HL-60 (cell line): ENCODE measurements around the gene NRXN2.

Experiments
- GABPA ChIP-seq: IDR thresholded peaks from 2 replicates; pipeline ENCODE4 v1.6.1; 2012; ENCODE audit warnings: low read depth
- POLR2AphosphoS5 ChIP-seq: IDR thresholded peaks from 2 replicates; pipeline ENCODE4 v1.6.1; 2012; ENCODE audit warnings: low read depth
- SPI1 ChIP-seq: IDR thresholded peaks from 2 replicates; pipeline ENCODE4 v1.6.1; 2012; ENCODE audit warnings: low read depth, mild to moderate bottlenecking, borderline replicate concordance
- TF ChIP-seq, protein P1 (sequence below): IDR thresholded peaks from one replicate; pipeline ENCODE4 v1.5.1; 2011; ENCODE audit warnings: low read length, control low read depth, inconsistent platforms; ENCODE audit not compliant: insufficient read depth
- TF ChIP-seq, protein P2 (sequence below): IDR thresholded peaks from 2 replicates; pipeline ENCODE4 v1.6.1; 2012; ENCODE audit warnings: low read depth; ENCODE audit not compliant: insufficient replicate concordance

DNA sequence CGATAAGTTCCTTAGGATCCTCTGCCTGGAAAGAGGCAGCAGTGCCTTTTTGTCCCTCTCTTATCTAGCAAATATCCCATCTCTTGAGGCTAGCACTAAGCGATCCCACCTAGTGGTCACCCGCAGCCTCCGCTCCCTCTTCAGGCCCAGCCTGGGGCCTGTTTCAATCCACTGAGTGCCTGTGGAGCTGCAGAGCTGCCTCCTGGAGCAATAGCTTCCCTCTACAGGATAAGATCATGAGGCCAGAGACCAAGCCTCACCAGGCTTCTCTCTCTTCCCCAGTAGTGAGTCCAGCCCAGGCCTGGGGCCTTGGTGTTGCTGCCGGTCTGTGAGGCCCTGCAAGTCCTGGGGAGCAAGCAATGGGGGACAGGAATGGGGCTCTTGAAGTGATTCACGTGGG is 66.1 kb downstream of the NRXN2 start:
- TF ChIP-seq, protein P1, sequence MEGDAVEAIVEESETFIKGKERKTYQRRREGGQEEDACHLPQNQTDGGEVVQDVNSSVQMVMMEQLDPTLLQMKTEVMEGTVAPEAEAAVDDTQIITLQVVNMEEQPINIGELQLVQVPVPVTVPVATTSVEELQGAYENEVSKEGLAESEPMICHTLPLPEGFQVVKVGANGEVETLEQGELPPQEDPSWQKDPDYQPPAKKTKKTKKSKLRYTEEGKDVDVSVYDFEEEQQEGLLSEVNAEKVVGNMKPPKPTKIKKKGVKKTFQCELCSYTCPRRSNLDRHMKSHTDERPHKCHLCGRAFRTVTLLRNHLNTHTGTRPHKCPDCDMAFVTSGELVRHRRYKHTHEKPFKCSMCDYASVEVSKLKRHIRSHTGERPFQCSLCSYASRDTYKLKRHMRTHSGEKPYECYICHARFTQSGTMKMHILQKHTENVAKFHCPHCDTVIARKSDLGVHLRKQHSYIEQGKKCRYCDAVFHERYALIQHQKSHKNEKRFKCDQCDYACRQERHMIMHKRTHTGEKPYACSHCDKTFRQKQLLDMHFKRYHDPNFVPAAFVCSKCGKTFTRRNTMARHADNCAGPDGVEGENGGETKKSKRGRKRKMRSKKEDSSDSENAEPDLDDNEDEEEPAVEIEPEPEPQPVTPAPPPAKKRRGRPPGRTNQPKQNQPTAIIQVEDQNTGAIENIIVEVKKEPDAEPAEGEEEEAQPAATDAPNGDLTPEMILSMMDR, result no peak
- TF ChIP-seq GABPA (no peak), POLR2AphosphoS5 (no peak), SPI1 (no peak)
- TF ChIP-seq, protein P2, sequence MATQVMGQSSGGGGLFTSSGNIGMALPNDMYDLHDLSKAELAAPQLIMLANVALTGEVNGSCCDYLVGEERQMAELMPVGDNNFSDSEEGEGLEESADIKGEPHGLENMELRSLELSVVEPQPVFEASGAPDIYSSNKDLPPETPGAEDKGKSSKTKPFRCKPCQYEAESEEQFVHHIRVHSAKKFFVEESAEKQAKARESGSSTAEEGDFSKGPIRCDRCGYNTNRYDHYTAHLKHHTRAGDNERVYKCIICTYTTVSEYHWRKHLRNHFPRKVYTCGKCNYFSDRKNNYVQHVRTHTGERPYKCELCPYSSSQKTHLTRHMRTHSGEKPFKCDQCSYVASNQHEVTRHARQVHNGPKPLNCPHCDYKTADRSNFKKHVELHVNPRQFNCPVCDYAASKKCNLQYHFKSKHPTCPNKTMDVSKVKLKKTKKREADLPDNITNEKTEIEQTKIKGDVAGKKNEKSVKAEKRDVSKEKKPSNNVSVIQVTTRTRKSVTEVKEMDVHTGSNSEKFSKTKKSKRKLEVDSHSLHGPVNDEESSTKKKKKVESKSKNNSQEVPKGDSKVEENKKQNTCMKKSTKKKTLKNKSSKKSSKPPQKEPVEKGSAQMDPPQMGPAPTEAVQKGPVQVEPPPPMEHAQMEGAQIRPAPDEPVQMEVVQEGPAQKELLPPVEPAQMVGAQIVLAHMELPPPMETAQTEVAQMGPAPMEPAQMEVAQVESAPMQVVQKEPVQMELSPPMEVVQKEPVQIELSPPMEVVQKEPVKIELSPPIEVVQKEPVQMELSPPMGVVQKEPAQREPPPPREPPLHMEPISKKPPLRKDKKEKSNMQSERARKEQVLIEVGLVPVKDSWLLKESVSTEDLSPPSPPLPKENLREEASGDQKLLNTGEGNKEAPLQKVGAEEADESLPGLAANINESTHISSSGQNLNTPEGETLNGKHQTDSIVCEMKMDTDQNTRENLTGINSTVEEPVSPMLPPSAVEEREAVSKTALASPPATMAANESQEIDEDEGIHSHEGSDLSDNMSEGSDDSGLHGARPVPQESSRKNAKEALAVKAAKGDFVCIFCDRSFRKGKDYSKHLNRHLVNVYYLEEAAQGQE, result no peak
